A673 (cell line): ENCODE measurements around the gene FBXO31. TPM values are rescaled to one million over a fixed set of nuclear protein-coding genes. Genes with fewer than 3 reads are reported as not detected.

Source experiments
- BruUV-seq: library from RNA; stranded (reverse); fragments of 400-500 nt; replicated peaks from 2 replicates; lab custom pipeline; 2021; lab: Mats Ljungman, UMichigan
- CTCF ChIA-PET: fragments of 300-600 bp; sonication (Branson Sonifier 250); formaldehyde crosslinking; loops from one replicate; lab custom pipeline; 2022; ENCODE audit warnings: antibody characterized with exemption; lab: Charles Lee
- POLR2A ChIA-PET: fragments of 300-600 bp; sonication (Branson Sonifier 250); formaldehyde crosslinking; loops from one replicate; lab custom pipeline; 2022; ENCODE audit warnings: antibody characterized with exemption; ENCODE audit not compliant: low non-redundant PET; lab: Charles Lee
- DNase-seq: peaks from one replicate; pipeline ENCODE4 v3.0.0-alpha.2; 2015; ENCODE audit warnings: low spot score
- H3K27ac ChIP-seq: fragments of 200-600 bp; sonication (generic); 2 replicates; pipeline ENCODE4 v1.5.1; 2016; ENCODE audit warnings: mixed run types, low read depth, mild to moderate bottlenecking, mixed read lengths, antibody characterized with exemption, low read length; ENCODE audit not compliant: poor library complexity, severe bottlenecking
- H3K27me3 ChIP-seq: fragments of 200-600 bp; sonication (generic); replicated peaks from 2 replicates; pipeline ENCODE4 v1.6.1; 2017; ENCODE audit warnings: mixed run types, low read depth, mild to moderate bottlenecking, mixed read lengths, antibody characterized with exemption, low read length; ENCODE audit not compliant: insufficient read depth, poor library complexity
- H3K36me3 ChIP-seq: fragments of 200-600 bp; sonication (generic); 2 replicates; pipeline ENCODE4 v1.6.1; 2016; ENCODE audit warnings: mixed run types, mild to moderate bottlenecking, mixed read lengths, antibody characterized with exemption, low read length; ENCODE audit not compliant: insufficient read depth, poor library complexity, severe bottlenecking
- H3K4me1 ChIP-seq: fragments of 200-600 bp; sonication (generic); 2 replicates; pipeline ENCODE4 v1.6.1; 2017; ENCODE audit warnings: mixed run types, mild to moderate bottlenecking, mixed read lengths, antibody characterized with exemption, low read length; ENCODE audit not compliant: insufficient read depth, poor library complexity, severe bottlenecking
- H3K4me3 ChIP-seq: fragments of 200-600 bp; sonication (generic); 2 replicates; pipeline ENCODE4 v1.5.1; 2016; ENCODE audit warnings: low read depth, mixed run types, mild to moderate bottlenecking, mixed read lengths, low read length; ENCODE audit not compliant: poor library complexity, severe bottlenecking
- H3K9me3 ChIP-seq: fragments of 200-600 bp; sonication (generic); 2 replicates; pipeline ENCODE4 v1.6.1; 2016; ENCODE audit warnings: mixed run types, low read depth, mild to moderate bottlenecking, mixed read lengths, antibody characterized with exemption, low read length; ENCODE audit not compliant: poor library complexity, severe bottlenecking
- EZH2 ChIP-seq: fragments of 200-600 bp; sonication (generic); IDR thresholded peaks from 2 replicates; pipeline ENCODE4 v1.6.1; 2017; ENCODE audit warnings: borderline replicate concordance, low read depth, mild to moderate bottlenecking, mixed read lengths, antibody characterized with exemption, low read length; ENCODE audit not compliant: poor library complexity, severe bottlenecking
- intact Hi-C: fragments of 100-400 bp; cut with micrococcal nuclease; formaldehyde crosslinking; loops from one replicate; pipeline ENCODE4 v1.10.0; 2022; ENCODE audit not compliant: unreplicated experiment
- total RNA-seq: library from RNA; stranded (reverse); gene quantifications from 2 replicates; pipeline ENCODE4 v1.2.3, GENCODE V29; 2021
- TF ChIP-seq, protein P1 (sequence below): fragments of 300-800, 200-600 bp; sonication (generic); conservative IDR thresholded peaks from 2 replicates; pipeline ENCODE4 v1.5.1; 2017; ENCODE audit warnings: low read depth, mild to moderate bottlenecking, antibody characterized with exemption, low read length, moderate library complexity, mixed read lengths

FBXO31 gene
- total RNA-seq, 1 experiment from 2014 or later, result 32.2 TPM

DNA sequence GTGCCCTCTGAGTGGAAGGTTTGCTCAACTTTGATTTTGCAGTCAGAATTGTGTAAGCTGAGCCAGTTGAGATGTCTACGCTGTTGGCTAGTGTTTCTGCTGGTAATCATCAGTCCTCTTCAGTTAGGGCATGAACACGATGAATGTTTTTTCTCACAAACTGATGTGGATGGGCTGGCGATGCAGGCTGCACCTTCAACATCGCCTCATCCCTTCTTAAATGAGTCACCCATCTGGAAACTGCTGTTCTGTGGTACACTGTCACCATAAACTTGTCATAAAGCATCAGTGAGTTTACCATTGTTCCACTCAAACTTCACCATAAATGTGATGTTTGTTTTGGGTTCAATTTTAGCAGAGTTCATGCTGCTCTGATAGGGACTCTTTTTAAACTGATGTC is 74.8 kb downstream of the FBXO31 start:
- H3K9me3 ChIP-seq, result peaks cover 3% of the 10 kb centered on the region
- no TSS peak for BruUV-seq
- H3K27ac ChIP-seq, result no peak overlapping the region
- no peaks in the 10 kb centered on the region for H3K4me1 ChIP-seq
- ChIA-PET CTCF (no interaction called here), POLR2A (no interaction called here)
- intact Hi-C loops, result no loop called here
- DNase-seq, result no peak
- no peaks in the 10 kb centered on the region for H3K27me3 ChIP-seq
- no peak overlapping the region for H3K4me3 ChIP-seq
- H3K36me3 ChIP-seq, result no peaks in the 10 kb centered on the region
- TF ChIP-seq, protein P1, sequence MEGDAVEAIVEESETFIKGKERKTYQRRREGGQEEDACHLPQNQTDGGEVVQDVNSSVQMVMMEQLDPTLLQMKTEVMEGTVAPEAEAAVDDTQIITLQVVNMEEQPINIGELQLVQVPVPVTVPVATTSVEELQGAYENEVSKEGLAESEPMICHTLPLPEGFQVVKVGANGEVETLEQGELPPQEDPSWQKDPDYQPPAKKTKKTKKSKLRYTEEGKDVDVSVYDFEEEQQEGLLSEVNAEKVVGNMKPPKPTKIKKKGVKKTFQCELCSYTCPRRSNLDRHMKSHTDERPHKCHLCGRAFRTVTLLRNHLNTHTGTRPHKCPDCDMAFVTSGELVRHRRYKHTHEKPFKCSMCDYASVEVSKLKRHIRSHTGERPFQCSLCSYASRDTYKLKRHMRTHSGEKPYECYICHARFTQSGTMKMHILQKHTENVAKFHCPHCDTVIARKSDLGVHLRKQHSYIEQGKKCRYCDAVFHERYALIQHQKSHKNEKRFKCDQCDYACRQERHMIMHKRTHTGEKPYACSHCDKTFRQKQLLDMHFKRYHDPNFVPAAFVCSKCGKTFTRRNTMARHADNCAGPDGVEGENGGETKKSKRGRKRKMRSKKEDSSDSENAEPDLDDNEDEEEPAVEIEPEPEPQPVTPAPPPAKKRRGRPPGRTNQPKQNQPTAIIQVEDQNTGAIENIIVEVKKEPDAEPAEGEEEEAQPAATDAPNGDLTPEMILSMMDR, result no peak
- no peak for TF ChIP-seq EZH2

DNA sequence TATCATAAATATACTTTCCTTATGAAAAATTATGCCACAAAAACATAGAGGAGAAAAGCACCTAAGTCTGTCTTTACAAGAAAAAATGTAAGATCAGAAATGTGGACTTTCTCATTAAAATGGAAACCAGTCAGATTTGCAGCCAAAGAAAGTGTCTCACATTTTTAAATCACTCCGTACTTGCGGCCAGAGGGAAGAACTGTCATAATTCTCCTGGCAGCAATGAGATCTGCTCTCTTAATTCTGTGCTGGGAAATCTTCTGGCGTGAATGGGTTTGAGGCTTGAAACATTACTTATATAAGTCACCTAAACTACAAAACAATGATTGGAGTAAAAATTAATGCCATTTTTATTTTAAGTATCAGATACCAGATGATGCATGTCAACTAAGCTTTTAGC is 77.1 kb downstream of the FBXO31 start:
- CTCF ChIA-PET, result no interaction called here
- H3K27me3 ChIP-seq, result no peaks in the 10 kb centered on the region
- no peak for DNase-seq
- no peaks in the 10 kb centered on the region for H3K36me3 ChIP-seq
- no peak overlapping the region for H3K4me3 ChIP-seq
- H3K27ac ChIP-seq, result no peak overlapping the region
- peaks cover 3% of the 10 kb centered on the region for H3K9me3 ChIP-seq
- POLR2A ChIA-PET, result no interaction called here
- intact Hi-C loops, result no loop called here
- TF ChIP-seq, protein P1, result no peak
- TF ChIP-seq EZH2, result no peak
- H3K4me1 ChIP-seq, result no peaks in the 10 kb centered on the region
- BruUV-seq, result no TSS peak

DNA sequence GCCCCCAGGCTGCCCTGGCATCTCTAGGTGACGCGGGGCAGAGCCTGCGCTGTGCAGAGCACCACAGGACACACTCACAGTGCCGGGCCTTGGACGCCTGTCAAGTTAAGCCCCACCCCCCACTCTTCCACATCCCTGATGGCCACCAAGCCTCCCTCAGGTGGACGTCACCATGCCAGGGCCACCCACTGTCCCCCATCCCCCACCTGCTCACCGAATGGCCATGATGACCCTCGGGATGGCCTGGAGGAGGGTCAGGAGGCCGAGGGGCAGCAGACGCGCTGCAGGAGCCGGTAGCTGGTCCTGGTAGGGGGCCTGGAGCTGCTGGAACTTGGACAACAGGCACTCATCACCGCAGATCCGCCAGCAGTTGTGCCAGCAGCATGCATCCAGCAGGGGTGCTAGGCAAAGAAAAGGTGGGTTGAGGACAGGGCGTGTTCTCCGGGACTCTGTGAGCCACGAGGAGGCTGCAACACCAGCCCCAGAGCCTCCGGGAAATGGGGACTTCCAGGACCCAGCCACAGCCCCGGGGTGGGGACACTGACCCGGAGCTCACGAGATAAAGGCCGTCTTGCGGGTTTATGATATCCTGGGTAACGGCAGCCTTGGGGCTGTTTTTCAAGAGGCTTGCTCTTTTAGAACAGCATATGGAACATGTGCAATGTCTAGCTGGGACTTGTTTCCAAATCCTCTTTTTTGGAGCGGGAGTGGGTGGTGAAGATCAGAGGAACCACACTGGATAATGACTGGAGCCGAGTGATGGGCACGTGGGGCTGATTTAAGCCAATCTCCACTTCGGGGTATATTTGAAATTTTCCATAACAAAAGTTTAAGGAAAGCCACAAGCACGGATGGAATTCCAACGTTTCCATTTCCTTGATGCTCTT is 77.8 kb downstream of the FBXO31 start:
- Histone ChIP-seq H3K4me3 (no peak overlapping the region), H3K27ac (no peak overlapping the region), H3K4me1 (no peaks in the 10 kb centered on the region), H3K36me3 (no peaks in the 10 kb centered on the region), H3K27me3 (no peaks in the 10 kb centered on the region), H3K9me3 (peaks cover 3% of the 10 kb centered on the region)
- intact Hi-C loops, result no loop called here
- peak; percentile 24 for DNase-seq
- ChIA-PET POLR2A (no interaction called here), CTCF (no interaction called here)
- no TSS peak for BruUV-seq
- no peak for TF ChIP-seq EZH2
- TF ChIP-seq, protein P1, result no peak
